ENCODE data around the gene RC3H2. TPM values are rescaled to one million over a fixed set of nuclear protein-coding genes. Genes with fewer than 3 reads are reported as not detected.
"Not testable (repeated sequence)": the region's sequence is repeated elsewhere in the genome, so short reads cannot be mapped to it uniquely, and the experiment has no call there.

The RC3H2 gene
- total and polyA plus RNA-seq, 7 experiments from 2014 or later = 18.7 to 66.4 (median 53.9) TPM

GRCh38 chr9:122814545-122814944 is 90.6 kb downstream of the RC3H2 start:
- ATAC-seq (no peak), DNase-seq (no peak)
- H3K4me3 Mint-ChIP-seq = peak overlapping the region in 3 of 10 donors; percentile 23 to 27 (median 27)
- H3K27ac Mint-ChIP-seq = peak overlapping the region in 8 of 9 donors; percentile 51 to 98 (median 86)
- CTCF ChIA-PET = interaction anchor here (0.6 to 1.1 kb wide), 3 partner anchors 352 to 692 kb away, joined by 3 to 5 read pairs (median 4); no protein-coding TSS in a partner anchor
- H3K4me1 Mint-ChIP-seq = peaks cover 16 to 36% (median 27%) of the 10 kb centered on the region in 7 donors
- H3K36me3 Mint-ChIP-seq = peaks cover 0 to 9% (median 0%) of the 10 kb centered on the region in 5 donors
- Histone ChIP-seq H3K36me3 (ENCODE audit: control insufficient read depth in 2 of 3, insufficient read depth in 3 of 3, low read length in 3 of 3) (peaks cover 0 to 3% (median 1%) of the 10 kb centered on the region in 3 experiments), H3K27me3 (ENCODE audit: control insufficient read depth in 2 of 2, insufficient read depth in 2 of 2, low read length in 2 of 2) (no peaks in the 10 kb centered on the region), H3K9me3 (ENCODE audit: control insufficient read depth in 2 of 3, low read length in 3 of 3) (no peaks in the 10 kb centered on the region), H3K4me1 (ENCODE audit: control insufficient read depth in 2 of 2, insufficient read depth in 2 of 2, low read length in 2 of 2) (peaks cover 12% of the 10 kb centered on the region in 2 donors), H3K4me3 (ENCODE audit: low read length) (no peak overlapping the region), H3K27ac (ENCODE audit: low read depth, low read length) (no peak overlapping the region)
- POLR2A ChIA-PET = interaction anchor here (7.4 kb wide), 1 partner anchor 13 kb away, joined by 50 read pairs; the partner anchor contains the start of gene PDCL
- no peaks in the 10 kb centered on the region for H3K9me3 Mint-ChIP-seq
- no peaks in the 10 kb centered on the region for H3K27me3 Mint-ChIP-seq
- intact Hi-C loops (cut with micrococcal nuclease) = loop anchor here (5.0 to 10.0 kb wide), 2 partner anchors 178 to 540 kb away; partner anchors contain the start of gene CRB2 (in 2 of the 2)

- CTCF ChIA-PET = interaction anchor here (0.7 kb wide), 2 partner anchors 9 to 473 kb away, joined by 4 to 5 read pairs; no protein-coding TSS in a partner anchor
- DNase-seq = no peak
- H3K4me3 Mint-ChIP-seq = no peak overlapping the region
- no peaks in the 10 kb centered on the region for H3K27me3 Mint-ChIP-seq
- H3K27ac ChIP-seq (ENCODE audit: low read depth, low read length) = no peak overlapping the region
- intact Hi-C loops (cut with micrococcal nuclease) = loop anchor here (5.0 to 10.0 kb wide), 2 partner anchors 180 to 542 kb away; partner anchors contain the start of gene CRB2 (in 2 of the 2)
- H3K36me3 Mint-ChIP-seq = peaks cover 0 to 9% (median 0%) of the 10 kb centered on the region in 5 donors
- no peaks in the 10 kb centered on the region for H3K9me3 Mint-ChIP-seq
- H3K36me3 ChIP-seq (ENCODE audit: control insufficient read depth in 2 of 3, insufficient read depth in 3 of 3, low read length in 3 of 3) = no peaks in the 10 kb centered on the region
- POLR2A ChIA-PET = no interaction called here
- ATAC-seq = no peak
- peaks cover 12% of the 10 kb centered on the region in 2 donors for H3K4me1 ChIP-seq (ENCODE audit: control insufficient read depth in 2 of 2, insufficient read depth in 2 of 2, low read length in 2 of 2)
- H3K4me3 ChIP-seq (ENCODE audit: low read length) = no peak overlapping the region
- peak overlapping the region in 2 of 9 donors; percentile 20 to 98 for H3K27ac Mint-ChIP-seq
- H3K9me3 ChIP-seq (ENCODE audit: control insufficient read depth in 2 of 3, low read length in 3 of 3) = no peaks in the 10 kb centered on the region
- H3K27me3 ChIP-seq (ENCODE audit: control insufficient read depth in 2 of 2, insufficient read depth in 2 of 2, low read length in 2 of 2) = no peaks in the 10 kb centered on the region
- H3K4me1 Mint-ChIP-seq = peaks cover 14 to 40% (median 31%) of the 10 kb centered on the region in 7 donors
Measured at GRCh38 chr9:122812736-122813135, 92.4 kb downstream of the RC3H2 start.

GRCh38 chr9:122810306-122810946 is 94.7 kb downstream of the RC3H2 start:
- no peak overlapping the region for H3K4me3 Mint-ChIP-seq
- peaks cover 9 to 24% (median 16%) of the 10 kb centered on the region in 7 donors for H3K4me1 Mint-ChIP-seq
- peaks cover 0 to 4% (median 0%) of the 10 kb centered on the region in 11 donors for H3K9me3 Mint-ChIP-seq
- H3K27me3 ChIP-seq (ENCODE audit: control insufficient read depth in 2 of 2, insufficient read depth in 2 of 2, low read length in 2 of 2) = no peaks in the 10 kb centered on the region
- H3K27ac Mint-ChIP-seq = no peak overlapping the region
- no peaks in the 10 kb centered on the region for H3K9me3 ChIP-seq (ENCODE audit: control insufficient read depth in 2 of 3, low read length in 3 of 3)
- DNase-seq (peak; percentile 52 to 79 (median 72)), ATAC-seq (peak; percentile 95)
- ChIA-PET CTCF (interaction anchor here (0.6 to 6.1 kb wide), 9 partner anchors 9 to 717 kb away, joined by 3 to 35 read pairs (median 4); partner anchors contain the start of gene PDCL), POLR2A (interaction anchor here (0.7 kb wide), 1 partner anchor 711 kb away, joined by 3 read pairs; no protein-coding TSS in a partner anchor)
- no peaks in the 10 kb centered on the region for H3K27me3 Mint-ChIP-seq
- no peak overlapping the region for H3K4me3 ChIP-seq (ENCODE audit: low read length)
- H3K4me1 ChIP-seq (ENCODE audit: control insufficient read depth in 2 of 2, insufficient read depth in 2 of 2, low read length in 2 of 2) = peaks cover 0 to under 1% of the 10 kb centered on the region in 2 donors
- no peak overlapping the region for H3K27ac ChIP-seq (ENCODE audit: low read depth, low read length)
- intact Hi-C loops (cut with micrococcal nuclease) = loop anchor here (1.0 to 10.0 kb wide), 10 partner anchors 181 to 715 kb away; partner anchors contain the start of gene CRB2 (in 2 of the 2)
- H3K36me3 ChIP-seq (ENCODE audit: control insufficient read depth in 2 of 3, insufficient read depth in 3 of 3, low read length in 3 of 3) = no peaks in the 10 kb centered on the region
- H3K36me3 Mint-ChIP-seq = peaks cover 0 to 15% (median 9%) of the 10 kb centered on the region in 5 donors

- H3K27me3 Mint-ChIP-seq; H3K9me3 ChIP-seq (ENCODE audit: control insufficient read depth in 2 of 3, low read length in 3 of 3); H3K4me3 ChIP-seq (ENCODE audit: low read length); H3K27ac Mint-ChIP-seq; H3K9me3 Mint-ChIP-seq; ATAC-seq; H3K4me3 Mint-ChIP-seq; H3K27ac ChIP-seq (ENCODE audit: low read depth, low read length); H3K4me1 ChIP-seq (ENCODE audit: control insufficient read depth in 2 of 2, insufficient read depth in 2 of 2, low read length in 2 of 2); POLR2A ChIA-PET; H3K27me3 ChIP-seq (ENCODE audit: control insufficient read depth in 2 of 2, insufficient read depth in 2 of 2, low read length in 2 of 2); H3K36me3 ChIP-seq (ENCODE audit: control insufficient read depth in 2 of 3, insufficient read depth in 3 of 3, low read length in 3 of 3); intact Hi-C loops (cut with micrococcal nuclease); DNase-seq: not testable (repeated sequence)
- CTCF ChIA-PET = interaction anchor here (0.6 to 6.1 kb wide), 8 partner anchors 10 to 1957 kb away, joined by 3 to 35 read pairs (median 5); no protein-coding TSS in a partner anchor
- peaks cover 3 to 22% (median 7%) of the 10 kb centered on the region in 7 donors for H3K4me1 Mint-ChIP-seq
- H3K36me3 Mint-ChIP-seq = peaks cover 0 to 16% (median 6%) of the 10 kb centered on the region in 5 donors
Measured at GRCh38 chr9:122809261-122809660, 95.9 kb downstream of the RC3H2 start.

GRCh38 chr9:122808141-122808540 is 97.0 kb downstream of the RC3H2 start:
- intact Hi-C loops (cut with micrococcal nuclease) = no loop called here
- Histone ChIP-seq H3K4me1 (ENCODE audit: control insufficient read depth in 2 of 2, insufficient read depth in 2 of 2, low read length in 2 of 2) (no peaks in the 10 kb centered on the region), H3K9me3 (ENCODE audit: control insufficient read depth in 2 of 3, low read length in 3 of 3) (no peaks in the 10 kb centered on the region), H3K27ac (ENCODE audit: low read depth, low read length) (no peak overlapping the region), H3K4me3 (ENCODE audit: low read length) (no peak overlapping the region), H3K27me3 (ENCODE audit: control insufficient read depth in 2 of 2, insufficient read depth in 2 of 2, low read length in 2 of 2) (no peaks in the 10 kb centered on the region), H3K36me3 (ENCODE audit: control insufficient read depth in 2 of 3, insufficient read depth in 3 of 3, low read length in 3 of 3) (no peaks in the 10 kb centered on the region)
- peak overlapping the region in 2 of 9 donors; percentile 25 to 28 for H3K27ac Mint-ChIP-seq
- DNase-seq (no peak), ATAC-seq (no peak)
- peaks cover 0 to 4% (median 0%) of the 10 kb centered on the region in 11 donors for H3K9me3 Mint-ChIP-seq
- no peaks in the 10 kb centered on the region for H3K27me3 Mint-ChIP-seq
- ChIA-PET CTCF (interaction anchor here (0.7 to 6.1 kb wide), 8 partner anchors 88 to 711 kb away, joined by 3 to 35 read pairs (median 4); no protein-coding TSS in a partner anchor), POLR2A (no interaction called here)
- H3K4me1 Mint-ChIP-seq = peaks cover 3 to 22% (median 7%) of the 10 kb centered on the region in 7 donors
- peak overlapping the region in 1 of 10 donors; percentile 16 for H3K4me3 Mint-ChIP-seq
- peaks cover 0 to 16% (median 6%) of the 10 kb centered on the region in 5 donors for H3K36me3 Mint-ChIP-seq

GRCh38 chr9:122807271-122807900 is 97.8 kb downstream of the RC3H2 start:
- Histone ChIP-seq H3K4me1 (ENCODE audit: control insufficient read depth in 2 of 2, insufficient read depth in 2 of 2, low read length in 2 of 2) (no peaks in the 10 kb centered on the region), H3K4me3 (ENCODE audit: low read length) (no peak overlapping the region), H3K9me3 (ENCODE audit: control insufficient read depth in 2 of 3, low read length in 3 of 3) (no peaks in the 10 kb centered on the region), H3K36me3 (ENCODE audit: control insufficient read depth in 2 of 3, insufficient read depth in 3 of 3, low read length in 3 of 3) (no peaks in the 10 kb centered on the region), H3K27ac (ENCODE audit: low read depth, low read length) (no peak overlapping the region), H3K27me3 (ENCODE audit: control insufficient read depth in 2 of 2, insufficient read depth in 2 of 2, low read length in 2 of 2) (no peaks in the 10 kb centered on the region)
- Mint-ChIP-seq H3K4me1 (peaks cover 3 to 22% (median 7%) of the 10 kb centered on the region in 7 donors), H3K4me3 (no peak overlapping the region), H3K9me3 (peaks cover 0 to 4% (median 0%) of the 10 kb centered on the region in 11 donors), H3K36me3 (peaks cover 0 to 18% (median 6%) of the 10 kb centered on the region in 5 donors), H3K27me3 (no peaks in the 10 kb centered on the region), H3K27ac (peak overlapping the region in 3 of 9 donors; percentile 2 to 38 (median 18))
- peak in 1 of 9 donors; percentile 64 for DNase-seq
- ATAC-seq = no peak
- intact Hi-C loops (cut with micrococcal nuclease) = no loop called here
- POLR2A ChIA-PET = no interaction called here
- CTCF ChIA-PET = interaction anchor here (1.4 to 6.1 kb wide), 3 partner anchors 309 to 683 kb away, joined by 3 to 35 read pairs (median 25); no protein-coding TSS in a partner anchor

Measured in naive thymus-derived CD4-positive, alpha-beta T cell (primary cell).